CD4-positive, alpha-beta T cell treated with Interleukin-4 for 1 hour (primary cell): ENCODE measurements around the gene FAM149A.

ENCODE experiments used
- DNase-seq, 2 donors: peaks; one replicate each; pipeline ENCODE4 v3.0.0-alpha.2; 2020 to 2022

Gene FAM149A

DNA sequence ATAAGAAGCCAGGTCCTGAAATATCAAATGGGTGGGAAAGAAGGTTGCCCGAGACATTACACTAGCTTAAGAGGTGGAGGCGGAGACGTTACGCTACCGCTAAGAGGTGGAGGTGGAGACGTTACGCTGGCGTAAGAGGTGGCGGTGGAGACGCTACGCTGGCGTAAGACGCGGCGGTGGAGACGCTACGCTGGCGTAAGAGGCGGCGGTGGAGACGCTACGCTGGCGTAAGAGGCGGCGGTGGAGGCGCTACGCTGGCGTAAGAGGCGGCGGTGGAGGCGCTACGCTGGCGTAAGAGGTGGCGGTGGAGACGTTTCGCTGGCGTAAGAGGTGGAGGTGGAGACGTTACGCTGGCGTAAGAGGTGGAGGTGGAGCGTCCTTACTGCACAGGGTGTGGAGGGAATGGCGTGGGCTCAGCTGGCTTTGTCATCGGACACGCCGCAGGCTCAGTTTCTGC is 99.6 kb downstream of the FAM149A start:
- DNase-seq: peak; percentile 23 to 47

DNA sequence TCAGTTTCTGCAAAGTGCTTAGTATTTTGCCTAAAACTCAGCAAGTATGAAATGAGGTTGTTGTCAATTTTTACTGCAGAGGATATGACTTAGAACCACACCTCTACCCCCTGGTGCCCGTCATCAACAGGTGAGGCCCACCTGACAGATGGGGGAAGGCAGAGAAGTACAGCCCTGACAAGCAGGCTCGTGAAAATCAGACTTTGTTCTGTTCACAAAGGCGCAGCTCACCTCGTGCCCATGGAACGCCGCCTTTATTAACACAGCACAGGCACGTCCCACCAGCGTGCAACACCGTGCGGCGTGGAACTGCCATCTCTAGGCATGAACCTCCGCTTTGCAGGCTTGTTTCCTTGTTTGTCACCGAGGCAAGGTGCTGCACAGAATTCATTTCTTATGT is 100.2 kb downstream of the FAM149A start:
- no peak for DNase-seq

DNA sequence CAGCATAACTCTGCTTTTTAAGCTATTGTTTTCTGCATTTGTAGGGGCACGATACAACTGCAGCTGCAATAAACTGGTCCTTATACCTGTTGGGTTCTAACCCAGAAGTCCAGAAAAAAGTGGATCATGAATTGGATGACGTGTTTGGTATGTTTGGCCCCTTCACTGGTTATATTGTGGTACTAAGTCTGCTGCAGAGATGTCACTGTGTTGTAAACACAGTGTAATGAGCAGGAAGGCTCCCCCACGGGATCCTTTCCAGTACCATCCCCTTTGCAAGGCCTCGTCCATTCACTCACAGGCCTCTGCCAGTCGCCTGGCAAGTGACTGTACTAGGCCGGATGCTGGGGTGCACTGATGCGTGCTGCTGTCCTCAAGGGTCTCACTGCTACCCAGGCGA is 100.7 kb downstream of the FAM149A start:
- DNase-seq: no peak

DNA sequence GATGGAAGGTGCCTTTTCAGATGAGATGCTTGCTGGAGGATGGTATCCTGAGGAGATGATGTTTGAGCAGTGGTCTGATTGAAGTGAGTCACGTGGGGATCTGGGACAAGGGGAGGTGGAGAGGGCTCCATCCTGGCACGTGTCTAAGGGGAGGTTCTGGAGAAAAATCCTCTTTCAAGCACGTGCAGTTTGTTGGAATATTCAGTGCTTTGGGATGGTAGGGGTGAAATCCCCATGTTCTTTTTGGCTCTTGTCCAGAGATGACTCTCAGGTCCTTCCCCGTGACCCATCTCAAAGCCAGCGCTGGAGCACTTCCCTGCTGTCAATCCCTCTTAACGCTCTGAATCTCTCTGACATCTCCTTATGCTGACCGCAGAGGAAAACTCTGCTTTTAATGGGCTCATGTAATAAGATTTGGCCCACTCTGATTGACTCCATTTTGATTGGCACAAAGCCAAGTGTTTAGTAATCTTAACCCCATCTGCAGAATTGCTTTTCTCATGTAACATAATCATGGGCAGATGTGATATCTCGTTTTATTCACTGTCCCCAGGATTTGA is 112.0 kb downstream of the FAM149A start:
- DNase-seq: no peak

DNA sequence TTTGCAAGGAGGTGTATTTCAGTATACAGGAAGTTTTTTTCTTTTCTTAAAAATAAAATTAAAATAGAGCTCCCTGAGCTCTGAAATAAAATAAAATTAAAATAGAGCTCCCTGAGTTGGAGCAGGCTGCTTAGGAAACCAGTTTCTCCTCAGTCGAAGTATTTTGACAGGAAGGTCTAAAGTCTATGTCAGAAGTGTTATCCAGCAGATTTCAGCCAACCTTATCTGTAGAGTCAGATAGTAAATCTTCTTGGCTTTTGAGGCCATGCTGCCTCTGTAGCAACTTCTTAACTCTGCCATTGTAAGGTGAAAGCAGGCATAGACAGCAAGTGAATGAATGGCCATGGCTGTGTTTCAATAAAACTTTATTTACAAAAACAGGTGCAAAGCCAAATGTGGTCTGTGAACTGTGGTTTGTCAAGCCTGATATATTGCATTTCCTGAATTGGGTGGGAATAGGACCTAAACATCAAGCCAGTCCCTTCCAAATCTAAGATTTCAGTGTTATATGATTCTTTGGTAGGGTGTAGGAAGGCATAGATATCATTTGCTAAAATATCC is 113.3 kb downstream of the FAM149A start:
- DNase-seq: no peak

DNA sequence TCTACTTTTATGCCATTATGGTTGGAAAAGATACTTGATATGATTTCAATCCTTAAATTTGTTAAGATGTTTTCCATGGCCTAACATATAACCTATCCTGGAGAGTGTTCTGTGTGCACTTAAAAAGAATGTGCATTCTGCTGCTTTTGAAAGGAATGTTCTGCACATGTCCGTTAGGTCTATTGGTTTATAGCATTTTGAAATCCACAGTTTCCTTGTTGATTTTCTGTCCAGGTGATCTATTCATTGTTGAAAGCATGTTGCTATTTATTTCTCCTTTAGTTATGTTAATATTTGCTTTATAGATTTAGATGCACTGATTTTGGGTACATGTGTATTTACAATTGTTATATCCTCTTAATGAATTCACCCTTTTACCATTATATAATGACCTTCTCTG is 117.1 kb downstream of the FAM149A start:
- no peak for DNase-seq
